ENCODE data around the gene TANC1. TPM values are rescaled to one million over a fixed set of nuclear protein-coding genes. Genes with fewer than 3 reads are reported as not detected.

TANC1 gene
- total and polyA plus RNA-seq, 2 donors (not counting 3 experiments of a cell fraction or from before 2014, with no cell fraction given): 58.9 to 99.4 TPM

DNA sequence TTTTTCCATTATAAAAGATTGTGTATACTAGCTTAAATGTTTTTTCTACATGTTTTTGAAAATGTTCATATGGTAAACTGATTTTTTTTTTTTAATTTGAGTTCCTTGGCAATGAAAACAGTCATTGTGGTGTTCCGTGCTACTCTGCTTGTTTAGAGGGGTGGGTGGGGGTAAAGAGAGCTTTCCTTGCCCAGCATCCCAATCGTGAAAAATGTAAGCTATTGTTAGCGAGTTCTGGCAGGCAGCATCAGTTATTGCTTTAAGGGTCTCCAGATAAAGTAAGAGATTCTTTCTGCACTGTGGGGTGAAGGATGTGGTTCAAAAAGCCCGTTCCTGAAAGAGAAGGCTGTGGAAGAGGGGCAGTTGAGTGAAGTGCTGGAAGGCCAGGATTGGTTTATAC lies 118.4 kb downstream of the TANC1 start:
- H3K9me3 ChIP-seq (replicated peaks; ENCODE audit: control insufficient read depth, insufficient read depth, low read length): no peaks in the 10 kb centered on the region
- dilution Hi-C loops (cut with MboI; ENCODE audit: extremely low pct_ligation_motif_present, low sequenced_read_pairs) (no loop called here), intact Hi-C loops (cut with micrococcal nuclease) (loop anchor here (1.0 kb wide), 1 partner anchor 14 kb away; no protein-coding TSS in a partner anchor)
- H3K27ac ChIP-seq (ENCODE audit: insufficient read depth, low read depth, low read length): peak overlapping the region; percentile 4
- peaks cover 0 to 2% of the 10 kb centered on the region in 2 experiments for H3K36me3 ChIP-seq (ENCODE audit: control insufficient read depth in 2 of 2, extremely low read depth in 1 of 2, insufficient read depth in 2 of 2, low read length in 2 of 2)
- H3K9ac ChIP-seq (replicated peaks; ENCODE audit: extremely low read depth, insufficient read depth, low read length): peak overlapping the region; percentile 23
- no peak overlapping the region for H3K4me3 ChIP-seq (replicated peaks in 1 of 3; ENCODE audit: insufficient read depth in 1 of 3, low read depth in 1 of 3, low read length in 3 of 3)
- ChIA-PET POLR2A (no interaction called here), CTCF (interaction anchor here (2.4 to 2.7 kb wide), 2 partner anchors 10 to 32 kb away, joined by 10 read pairs; no protein-coding TSS in a partner anchor)
- H3K4me1 ChIP-seq (ENCODE audit: control insufficient read depth, extremely low read depth, insufficient read depth, low read length): peaks cover 74% of the 10 kb centered on the region
- DNase-seq (ENCODE audit: low read depth, low spot score): peak; percentile 69
- TF ChIP-seq POLR2A (IDR thresholded peaks at IDR 0.05; ENCODE audit: low read depth, low read length): no peak
- no TSS peak for BruUV-seq (replicated peaks)
- H4K20me1 ChIP-seq (replicated peaks; ENCODE audit: control insufficient read depth, extremely low read depth, insufficient read depth, low read length): no peaks in the 10 kb centered on the region
- H3K27me3 ChIP-seq (ENCODE audit: control insufficient read depth in 2 of 2, insufficient read depth in 2 of 2, low read length in 2 of 2): no peaks in the 10 kb centered on the region
- H3K4me2 ChIP-seq (ENCODE audit: insufficient read depth, low read length): peak overlapping the region; percentile 46
- H3K79me2 ChIP-seq (ENCODE audit: control insufficient read depth, insufficient read depth, low read length): peaks cover 50% of the 10 kb centered on the region
- H2AFZ ChIP-seq (ENCODE audit: low read depth, low read length): no peak overlapping the region
- H3K9me1 ChIP-seq (replicated peaks; ENCODE audit: control insufficient read depth, extremely low read depth, insufficient read depth, low read length): no peaks in the 10 kb centered on the region
- FAIRE-seq: no peak

DNA sequence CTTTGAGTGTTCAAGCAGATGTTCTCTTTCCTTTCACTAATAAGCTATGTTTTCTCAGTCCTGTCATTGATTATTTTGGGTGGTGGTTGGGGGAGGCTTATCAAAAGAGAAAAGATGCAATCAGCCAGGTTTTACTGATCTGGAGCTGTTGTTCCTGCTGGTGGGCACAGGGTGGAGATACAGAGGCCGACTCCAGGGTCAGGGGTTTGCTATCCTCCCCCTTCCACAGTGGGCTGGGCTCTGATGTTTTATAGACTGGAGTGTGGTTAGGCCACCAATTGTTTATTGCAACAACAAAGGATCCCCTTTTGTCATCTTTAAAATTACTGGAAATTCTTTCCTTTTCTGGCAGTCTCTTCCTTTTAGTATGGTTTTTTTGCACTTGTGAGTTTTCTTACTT lies 120.5 kb downstream of the TANC1 start:
- no peak for DNase-seq (ENCODE audit: low read depth, low spot score)
- Histone ChIP-seq H3K9me1 (replicated peaks; ENCODE audit: control insufficient read depth, extremely low read depth, insufficient read depth, low read length) (no peaks in the 10 kb centered on the region), H3K9ac (replicated peaks; ENCODE audit: extremely low read depth, insufficient read depth, low read length) (peak overlapping the region; percentile 35), H3K4me2 (ENCODE audit: insufficient read depth, low read length) (peak overlapping the region; percentile 6), H4K20me1 (replicated peaks; ENCODE audit: control insufficient read depth, extremely low read depth, insufficient read depth, low read length) (no peaks in the 10 kb centered on the region), H3K79me2 (ENCODE audit: control insufficient read depth, insufficient read depth, low read length) (peaks cover 60% of the 10 kb centered on the region), H3K9me3 (replicated peaks; ENCODE audit: control insufficient read depth, insufficient read depth, low read length) (no peaks in the 10 kb centered on the region), H3K27ac (ENCODE audit: insufficient read depth, low read depth, low read length) (peak overlapping the region; percentile 97), H3K4me1 (ENCODE audit: control insufficient read depth, extremely low read depth, insufficient read depth, low read length) (peaks cover 95% of the 10 kb centered on the region), H2AFZ (ENCODE audit: low read depth, low read length) (no peak overlapping the region), H3K4me3 (replicated peaks in 1 of 3; ENCODE audit: insufficient read depth in 1 of 3, low read depth in 1 of 3, low read length in 3 of 3) (no peak overlapping the region), H3K27me3 (ENCODE audit: control insufficient read depth in 2 of 2, insufficient read depth in 2 of 2, low read length in 2 of 2) (no peaks in the 10 kb centered on the region), H3K36me3 (ENCODE audit: control insufficient read depth in 2 of 2, extremely low read depth in 1 of 2, insufficient read depth in 2 of 2, low read length in 2 of 2) (peaks cover 0 to 2% of the 10 kb centered on the region in 2 experiments)
- intact Hi-C loops (cut with micrococcal nuclease) (no loop called here), dilution Hi-C loops (cut with MboI; ENCODE audit: extremely low pct_ligation_motif_present, low sequenced_read_pairs) (no loop called here)
- CTCF ChIA-PET: interaction anchor here (0.7 to 2.3 kb wide), 8 partner anchors 8 to 92 kb away, joined by 3 to 8 read pairs (median 4); no protein-coding TSS in a partner anchor
- FAIRE-seq: no peak
- no peak for TF ChIP-seq POLR2A (IDR thresholded peaks at IDR 0.05; ENCODE audit: low read depth, low read length)
- TF ChIP-seq, protein P1, sequence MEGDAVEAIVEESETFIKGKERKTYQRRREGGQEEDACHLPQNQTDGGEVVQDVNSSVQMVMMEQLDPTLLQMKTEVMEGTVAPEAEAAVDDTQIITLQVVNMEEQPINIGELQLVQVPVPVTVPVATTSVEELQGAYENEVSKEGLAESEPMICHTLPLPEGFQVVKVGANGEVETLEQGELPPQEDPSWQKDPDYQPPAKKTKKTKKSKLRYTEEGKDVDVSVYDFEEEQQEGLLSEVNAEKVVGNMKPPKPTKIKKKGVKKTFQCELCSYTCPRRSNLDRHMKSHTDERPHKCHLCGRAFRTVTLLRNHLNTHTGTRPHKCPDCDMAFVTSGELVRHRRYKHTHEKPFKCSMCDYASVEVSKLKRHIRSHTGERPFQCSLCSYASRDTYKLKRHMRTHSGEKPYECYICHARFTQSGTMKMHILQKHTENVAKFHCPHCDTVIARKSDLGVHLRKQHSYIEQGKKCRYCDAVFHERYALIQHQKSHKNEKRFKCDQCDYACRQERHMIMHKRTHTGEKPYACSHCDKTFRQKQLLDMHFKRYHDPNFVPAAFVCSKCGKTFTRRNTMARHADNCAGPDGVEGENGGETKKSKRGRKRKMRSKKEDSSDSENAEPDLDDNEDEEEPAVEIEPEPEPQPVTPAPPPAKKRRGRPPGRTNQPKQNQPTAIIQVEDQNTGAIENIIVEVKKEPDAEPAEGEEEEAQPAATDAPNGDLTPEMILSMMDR (IDR thresholded peaks at IDR 0.05; ENCODE audit: extremely low read depth in 1 of 2, insufficient read depth in 1 of 2, low read depth in 1 of 2, low read length in 2 of 2): peak; percentile 13 to 31
- POLR2A ChIA-PET: interaction anchor here (0.5 kb wide), 1 partner anchor 99 kb away, joined by 3 read pairs; no protein-coding TSS in a partner anchor
- BruUV-seq (replicated peaks): no TSS peak
